Tibial artery (tissue), 4 donors: ENCODE data around the gene ASPHD1.

Experiments used
- DNase-seq, 2 donors: peaks; one replicate each; pipeline ENCODE4 v3.0.0-alpha.2; 2019
- H3K27ac ChIP-seq, 2 donors: fragments of 200-600 bp; sonication (generic) in 1 of 2; 1 replicate in 1 of 2; 2 replicates in 1 of 2; pipeline ENCODE4 v1.5.1; 2018 to 2019; ENCODE audit warnings: mild to moderate bottlenecking in 1 of 2
- H3K27me3 ChIP-seq, 2 donors: fragments of 200-600 bp; sonication (generic) in 1 of 2; one replicate each; pipeline versions ENCODE4 v1.5.1 to v1.6.0; 2016 to 2019
- H3K36me3 ChIP-seq, 3 donors: fragments of 200-600 bp; sonication (generic) in 2 of 3; one replicate each; pipeline ENCODE4 v1.5.1; 2016 to 2019; ENCODE audit warnings: mild to moderate bottlenecking in 2 of 3
- H3K4me1 ChIP-seq, 4 donors: fragments of 200-600 bp; sonication (generic) in 2 of 4; 1 replicate in 3 of 4; 2 replicates in 1 of 4; pipeline ENCODE4 v1.5.1; 2016 to 2019
- H3K4me3 ChIP-seq, 2 donors: fragments of 200-600 bp; sonication (generic) in 1 of 2; 1 replicate in 1 of 2; 2 replicates in 1 of 2; pipeline ENCODE4 v1.5.1; 2018 to 2019; ENCODE audit warnings: mild to moderate bottlenecking in 2 of 2
- H3K9me3 ChIP-seq, 3 donors: fragments of 200-600 bp; sonication (generic) in 1 of 3; one replicate each; pipeline ENCODE4 v1.5.1; 2016 to 2019
- intact Hi-C: fragments of 100-400 bp; cut with DNase I; formaldehyde crosslinking; loops from one replicate; pipeline ENCODE4 v1.15.0; 2023; ENCODE audit warnings: low total_unique reads
- TF ChIP-seq, protein P1 (sequence below), 2 experiments: fragments of 200-600 bp in 1 of 2; fragments of 450-650 bp in 1 of 2; IDR thresholded peaks; one replicate each; pipeline ENCODE4 v1.5.1; 2017 to 2019; ENCODE audit warnings: antibody characterized with exemption in 2 of 2, mild to moderate bottlenecking in 1 of 2, moderate library complexity in 1 of 2

ASPHD1 gene

DNA sequence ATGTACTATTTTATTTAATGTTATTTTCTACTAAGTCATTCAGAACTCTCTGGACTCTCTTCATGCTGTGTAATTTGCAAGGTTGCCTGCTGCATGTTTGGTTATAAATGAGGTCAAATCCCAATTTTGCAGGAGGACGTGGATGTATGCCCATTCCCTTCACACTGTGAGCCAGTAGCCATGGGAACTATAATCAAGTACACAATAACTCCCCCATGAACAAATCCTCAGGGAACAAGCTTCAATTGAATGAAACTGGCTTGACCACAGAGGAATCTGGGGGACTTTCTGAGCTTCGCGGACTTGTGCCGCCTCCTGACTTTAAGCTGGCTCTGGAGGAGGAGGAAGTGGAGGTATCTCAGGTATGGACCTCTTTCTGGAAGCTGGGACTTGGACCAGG is 40.4 kb downstream of the ASPHD1 start:
- Histone ChIP-seq H3K36me3 (no peaks in the 10 kb centered on the region), H3K27ac (no peak overlapping the region), H3K4me3 (no peak overlapping the region), H3K4me1 (no peaks in the 10 kb centered on the region), H3K27me3 (peaks cover 0 to 8% of the 10 kb centered on the region in 2 donors), H3K9me3 (no peaks in the 10 kb centered on the region)
- intact Hi-C loops, result no loop called here
- TF ChIP-seq, protein P1, sequence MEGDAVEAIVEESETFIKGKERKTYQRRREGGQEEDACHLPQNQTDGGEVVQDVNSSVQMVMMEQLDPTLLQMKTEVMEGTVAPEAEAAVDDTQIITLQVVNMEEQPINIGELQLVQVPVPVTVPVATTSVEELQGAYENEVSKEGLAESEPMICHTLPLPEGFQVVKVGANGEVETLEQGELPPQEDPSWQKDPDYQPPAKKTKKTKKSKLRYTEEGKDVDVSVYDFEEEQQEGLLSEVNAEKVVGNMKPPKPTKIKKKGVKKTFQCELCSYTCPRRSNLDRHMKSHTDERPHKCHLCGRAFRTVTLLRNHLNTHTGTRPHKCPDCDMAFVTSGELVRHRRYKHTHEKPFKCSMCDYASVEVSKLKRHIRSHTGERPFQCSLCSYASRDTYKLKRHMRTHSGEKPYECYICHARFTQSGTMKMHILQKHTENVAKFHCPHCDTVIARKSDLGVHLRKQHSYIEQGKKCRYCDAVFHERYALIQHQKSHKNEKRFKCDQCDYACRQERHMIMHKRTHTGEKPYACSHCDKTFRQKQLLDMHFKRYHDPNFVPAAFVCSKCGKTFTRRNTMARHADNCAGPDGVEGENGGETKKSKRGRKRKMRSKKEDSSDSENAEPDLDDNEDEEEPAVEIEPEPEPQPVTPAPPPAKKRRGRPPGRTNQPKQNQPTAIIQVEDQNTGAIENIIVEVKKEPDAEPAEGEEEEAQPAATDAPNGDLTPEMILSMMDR (IDR thresholded peaks at IDR 0.05), result no peak
- no peak for DNase-seq

DNA sequence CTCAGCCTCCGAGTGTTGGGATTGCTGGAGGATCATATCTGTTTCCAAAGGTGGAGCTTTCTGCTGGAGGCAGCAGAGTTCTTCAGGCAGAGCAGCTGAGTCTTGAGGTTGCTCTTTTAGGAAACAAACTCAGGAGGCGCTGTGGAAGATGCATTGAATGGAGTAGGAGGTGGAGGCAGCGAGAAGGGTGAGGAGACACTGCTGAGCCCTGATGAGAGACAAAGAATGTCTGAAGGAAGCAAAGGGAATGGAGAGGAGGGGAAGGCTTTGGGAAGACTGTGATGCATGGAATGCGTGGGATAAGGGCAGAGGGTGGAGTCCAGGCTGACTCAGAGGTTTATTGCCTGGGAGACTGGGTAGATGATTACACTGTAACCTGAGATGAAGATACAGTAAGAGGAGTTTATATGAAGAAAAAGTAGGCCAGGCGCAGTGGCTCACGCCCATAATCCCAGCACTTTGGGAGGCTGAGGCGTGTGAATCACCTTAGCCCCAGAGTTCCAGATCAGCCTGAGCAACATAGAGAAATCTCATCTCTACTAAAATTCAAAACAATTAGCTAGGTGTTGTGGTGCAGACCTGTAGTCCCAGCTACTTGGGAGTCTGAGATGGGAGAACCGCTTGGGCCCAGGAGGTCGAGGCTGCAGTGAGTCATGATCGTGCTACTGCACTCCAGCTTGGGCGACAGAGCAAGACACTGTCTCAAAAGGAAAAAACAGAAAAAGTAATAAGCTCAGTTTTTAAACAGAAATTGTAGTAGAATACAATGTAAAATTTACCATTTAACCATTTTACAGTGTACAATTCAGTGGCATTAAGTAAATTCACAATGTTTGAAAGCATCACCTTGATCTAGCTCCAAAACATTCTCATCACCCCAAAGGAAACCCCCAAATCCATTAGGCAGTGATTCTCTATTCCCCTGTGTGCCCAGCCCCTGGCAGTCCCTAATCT is 43.8 kb downstream of the ASPHD1 start:
- intact Hi-C loops, result no loop called here
- Histone ChIP-seq H3K9me3 (no peaks in the 10 kb centered on the region), H3K36me3 (no peaks in the 10 kb centered on the region), H3K27ac (no peak overlapping the region), H3K27me3 (no peaks in the 10 kb centered on the region), H3K4me1 (no peaks in the 10 kb centered on the region), H3K4me3 (no peak overlapping the region)
- DNase-seq, result peak; percentile 27 to 59
- TF ChIP-seq, protein P1 (IDR thresholded peaks at IDR 0.05), result no peak

DNA sequence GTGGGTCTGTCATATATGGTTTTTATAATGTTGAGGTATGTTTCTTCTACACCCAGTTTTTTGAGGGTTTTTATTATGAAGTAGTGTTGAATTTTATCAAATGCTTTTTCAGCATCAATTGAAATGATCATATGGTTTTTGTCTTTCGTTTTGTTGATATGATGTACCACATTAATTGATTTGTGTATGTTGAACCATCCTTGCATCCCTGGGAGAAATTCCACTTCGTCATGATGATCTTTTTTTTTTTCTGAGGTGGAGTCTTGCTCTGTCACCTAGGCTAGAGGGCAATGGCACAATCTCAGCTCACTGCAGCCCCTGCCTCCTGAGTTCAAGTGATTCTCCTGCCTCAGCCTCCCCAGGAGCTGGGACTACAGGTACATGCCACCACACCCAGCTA is 47.6 kb downstream of the ASPHD1 start:
- Histone ChIP-seq H3K9me3 (no peaks in the 10 kb centered on the region), H3K27ac (no peak overlapping the region), H3K4me3 (no peak overlapping the region), H3K27me3 (peaks cover 0 to 5% of the 10 kb centered on the region in 2 donors), H3K4me1 (no peaks in the 10 kb centered on the region), H3K36me3 (no peaks in the 10 kb centered on the region)
- peak in 1 of 2 donors; percentile 28 for DNase-seq
- intact Hi-C loops, result no loop called here
- TF ChIP-seq, protein P1 (IDR thresholded peaks at IDR 0.05), result no peak

DNA sequence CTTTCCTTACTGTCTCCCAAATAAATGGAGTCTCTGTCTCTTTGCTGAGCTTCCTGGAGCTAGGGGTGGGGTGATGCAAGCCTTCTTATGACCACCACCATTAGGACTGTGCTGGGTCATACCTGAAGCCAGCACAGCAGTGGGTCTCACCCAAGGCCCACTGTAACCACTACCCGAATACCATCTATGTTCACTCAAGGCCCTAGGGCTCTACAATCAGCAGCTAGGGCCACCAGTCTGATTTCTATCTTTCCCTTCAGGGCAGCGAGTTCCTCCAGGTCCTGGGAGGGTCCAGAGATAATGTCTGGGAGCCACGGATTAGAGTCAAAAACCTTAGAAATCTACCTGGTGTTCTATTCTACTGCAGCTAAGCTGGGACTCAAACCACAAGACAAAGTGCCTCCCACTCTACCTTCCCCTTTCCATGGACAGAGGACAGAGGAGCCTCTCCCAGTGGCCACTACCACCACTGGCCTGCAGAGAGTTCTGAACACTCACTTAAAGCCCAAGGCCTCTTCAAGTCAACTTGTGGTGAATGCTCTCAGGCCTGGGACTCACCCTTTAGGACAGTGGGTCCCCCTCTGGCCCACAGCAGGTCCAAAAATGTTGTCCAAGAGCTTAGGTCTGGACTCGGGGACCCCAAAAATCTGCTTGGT is 50.6 kb downstream of the ASPHD1 start:
- Histone ChIP-seq H3K4me3 (no peak overlapping the region), H3K27me3 (peaks cover 0 to 10% of the 10 kb centered on the region in 2 donors), H3K4me1 (no peaks in the 10 kb centered on the region), H3K27ac (no peak overlapping the region), H3K9me3 (no peaks in the 10 kb centered on the region), H3K36me3 (no peaks in the 10 kb centered on the region)
- intact Hi-C loops, result no loop called here
- DNase-seq, result peak in 1 of 2 donors; percentile 7
- TF ChIP-seq, protein P1 (IDR thresholded peaks at IDR 0.05), result no peak

DNA sequence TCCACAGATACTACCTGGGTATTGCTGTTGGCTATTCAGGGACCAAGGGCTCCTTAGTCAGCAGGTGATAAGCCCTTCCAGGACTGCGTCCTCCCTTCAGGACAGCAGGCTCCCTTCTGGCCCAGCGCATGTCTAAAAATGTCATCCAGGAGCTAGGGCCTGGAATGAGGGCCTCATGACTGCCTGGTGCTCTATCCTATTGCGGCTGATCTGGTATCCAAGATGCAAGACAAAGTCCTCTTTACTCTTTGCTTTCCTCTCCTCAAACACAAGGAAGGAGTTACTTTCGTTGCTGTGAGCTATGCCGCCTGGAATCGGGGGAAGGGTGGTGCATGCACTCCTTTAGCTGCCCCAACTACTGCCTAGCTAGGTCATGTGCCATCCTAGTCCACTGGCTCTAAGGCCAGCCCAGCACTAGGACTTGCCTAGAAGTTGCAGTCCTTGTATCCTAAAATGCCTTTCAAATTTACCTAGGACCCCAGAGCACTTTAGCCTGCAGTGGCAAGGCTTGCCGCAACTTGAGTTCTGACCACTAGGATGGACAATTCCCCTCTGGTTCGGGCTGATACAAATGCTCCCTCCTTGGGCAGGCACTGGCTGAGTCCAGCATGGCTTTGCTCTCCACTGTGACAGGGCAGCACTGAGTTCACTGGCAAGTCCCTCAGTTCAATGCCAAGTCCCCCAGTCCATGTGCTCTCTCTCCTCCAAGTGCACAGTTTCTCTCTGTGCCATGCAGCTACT is 51.5 kb downstream of the ASPHD1 start:
- TF ChIP-seq, protein P1 (IDR thresholded peaks at IDR 0.05), result no peak
- Histone ChIP-seq H3K27ac (no peak overlapping the region), H3K27me3 (peaks cover 0 to 10% of the 10 kb centered on the region in 2 donors)

More for the DNA sequence above, 51.5 kb downstream of the ASPHD1 start:
- Histone ChIP-seq H3K4me3 (no peak overlapping the region), H3K36me3 (no peaks in the 10 kb centered on the region), H3K4me1 (no peaks in the 10 kb centered on the region), H3K9me3 (no peaks in the 10 kb centered on the region)
- DNase-seq, result peak in 1 of 2 donors; percentile 16
- intact Hi-C loops, result no loop called here
